GM19452 (cell line): ENCODE measurements around the gene MPC1.
A peak's percentile ranks its signal among the peaks of the same experiment; 100 is the strongest.

Experiments used
- ATAC-seq: cut with Tn5 transposase; IDR thresholded peaks from one replicate; pipeline ENCODE4 v1.9.1; 2021; ENCODE audit not compliant: unreplicated experiment

MPC1 gene

DNA sequence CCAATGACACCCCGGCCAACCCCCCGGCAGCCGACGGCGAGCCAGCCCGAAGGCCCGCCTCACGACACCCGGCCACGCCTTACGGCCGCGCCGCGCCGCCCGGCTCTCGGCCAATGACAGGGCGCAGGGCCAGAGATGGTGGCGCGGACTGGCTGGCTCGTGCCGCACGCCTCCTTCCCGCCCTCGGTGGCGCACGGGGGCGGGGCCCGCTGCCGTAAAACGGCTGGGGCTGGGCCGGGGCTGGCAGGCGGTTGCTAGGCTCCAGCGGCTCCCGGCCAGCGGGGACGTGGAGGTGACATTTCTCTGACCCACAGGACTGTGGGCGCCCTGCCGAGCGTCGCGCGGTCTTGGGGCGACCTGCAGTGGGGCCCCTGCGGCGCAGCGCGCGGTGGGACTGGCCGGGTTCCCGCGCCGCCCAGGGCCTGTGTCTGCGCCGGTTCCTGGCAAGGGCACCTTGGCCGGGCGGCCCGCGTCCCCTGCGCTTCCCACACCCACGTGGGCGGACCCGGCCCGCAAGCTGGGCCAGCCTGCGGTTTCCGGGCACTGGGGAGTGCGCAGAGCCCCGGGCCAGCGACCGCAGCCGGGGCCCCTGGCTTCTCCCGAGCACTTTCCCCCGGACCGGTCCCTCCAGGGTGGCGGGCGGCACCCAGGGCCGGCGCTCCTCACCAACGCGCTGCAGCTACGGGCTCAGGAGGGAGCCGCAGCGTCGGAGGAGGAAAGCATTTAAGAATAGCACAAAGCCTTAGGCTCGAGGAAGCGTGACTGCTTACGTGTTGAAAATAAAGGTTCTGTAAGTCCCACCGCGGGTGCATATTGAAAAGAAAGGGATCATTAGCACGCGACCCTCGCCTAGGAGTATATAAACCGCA lies at the start of gene MPC1:
TSS of gene MPC1 (minus strand) at position 8 of the 869 bp plus-strand sequence. CDS start 64 bp downstream, outside the sequence.
- ATAC-seq, result peak; percentile 87

DNA sequence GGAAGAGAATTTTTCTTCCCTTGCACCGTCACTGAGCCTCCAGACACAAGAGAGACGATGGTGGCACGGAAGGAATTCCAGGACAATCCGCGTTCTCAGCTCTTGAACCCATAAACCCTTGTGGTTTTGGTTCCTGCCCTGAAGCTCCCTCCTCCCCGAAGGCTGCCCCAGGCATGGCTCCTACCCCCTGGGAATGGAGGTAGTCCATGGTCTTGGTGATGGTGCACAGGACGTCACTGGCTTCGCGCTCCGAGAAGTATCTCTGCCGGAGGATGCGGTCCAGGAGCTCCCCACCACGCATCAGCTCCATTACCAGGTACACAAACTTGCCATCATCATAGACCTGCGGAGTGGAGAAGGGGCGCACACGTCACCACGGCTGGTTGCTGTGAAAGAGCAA lies 47.5 kb upstream of the MPC1 start:
- no peak for ATAC-seq

DNA sequence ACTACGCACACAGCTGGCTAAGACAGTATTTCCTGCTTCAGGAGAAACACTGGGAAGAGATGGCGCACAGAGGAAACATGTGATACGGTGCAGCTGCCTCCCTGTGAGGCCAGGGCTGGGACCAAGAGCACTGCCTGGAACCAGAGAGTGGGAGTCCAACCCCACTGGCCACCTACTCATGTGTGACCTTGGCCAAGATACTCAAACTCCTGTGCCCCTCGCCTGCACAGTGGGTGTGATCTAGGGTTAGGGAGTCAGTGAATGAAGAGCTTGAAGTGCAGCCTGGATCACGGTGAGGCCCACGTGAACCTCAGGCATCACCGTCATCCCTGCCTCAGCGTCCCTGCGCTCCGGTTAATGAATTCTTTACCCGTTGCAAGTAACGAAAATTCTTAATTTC lies 41.7 kb upstream of the MPC1 start:
- no peak for ATAC-seq

DNA sequence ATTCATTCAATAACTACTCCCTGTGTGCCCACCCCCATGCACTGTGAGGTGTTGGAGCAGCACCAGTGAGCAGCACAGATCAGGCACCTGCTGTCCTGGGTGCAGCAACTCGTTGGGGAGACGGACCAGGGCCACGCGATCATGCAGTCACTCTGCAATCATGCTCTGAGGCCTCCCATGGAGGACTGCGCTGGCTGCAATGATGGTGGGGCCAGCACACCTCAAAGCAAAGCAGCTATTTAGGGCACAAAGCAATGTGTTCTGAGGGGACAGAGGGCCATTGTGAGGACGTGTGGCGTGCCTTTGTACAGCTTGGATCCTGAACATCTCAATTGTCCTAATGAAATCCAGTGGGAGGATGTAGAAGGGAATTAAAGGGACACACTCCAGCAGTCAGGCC lies 41.0 kb upstream of the MPC1 start:
- no peak for ATAC-seq

DNA sequence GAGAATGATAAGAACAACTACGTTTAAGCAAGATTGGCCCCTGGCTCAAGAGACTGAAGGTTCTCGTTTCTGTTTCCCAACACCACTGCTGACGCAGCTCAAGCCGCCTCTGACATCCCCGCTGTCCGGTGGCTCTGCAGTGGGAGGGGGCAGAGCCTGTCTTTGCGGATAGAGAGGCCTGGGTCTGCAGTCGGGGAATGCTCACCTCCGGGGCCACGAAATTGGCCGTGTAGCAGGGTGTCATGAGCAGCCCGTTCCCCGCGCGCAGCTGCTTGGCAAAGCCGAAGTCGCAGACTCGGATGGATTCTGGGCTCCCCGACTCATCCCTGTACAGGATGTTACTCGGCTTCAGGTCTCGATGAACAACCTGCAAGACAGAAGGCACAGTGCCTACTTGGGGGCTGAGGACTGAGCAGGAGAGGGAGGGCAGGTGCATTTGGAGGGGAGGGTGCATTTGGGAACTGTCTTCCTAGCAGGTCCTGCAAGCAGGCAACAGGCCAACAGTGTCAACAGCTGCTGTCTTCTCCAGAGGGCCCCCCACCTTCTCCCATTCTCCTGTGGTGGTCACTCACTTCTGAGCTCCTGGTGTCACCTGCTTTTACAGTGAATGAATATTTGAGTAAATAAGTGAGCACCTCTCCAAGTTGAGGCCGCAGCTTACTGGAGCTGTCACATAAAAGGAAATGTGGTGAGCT lies 40.5 kb upstream of the MPC1 start:
- no peak for ATAC-seq

DNA sequence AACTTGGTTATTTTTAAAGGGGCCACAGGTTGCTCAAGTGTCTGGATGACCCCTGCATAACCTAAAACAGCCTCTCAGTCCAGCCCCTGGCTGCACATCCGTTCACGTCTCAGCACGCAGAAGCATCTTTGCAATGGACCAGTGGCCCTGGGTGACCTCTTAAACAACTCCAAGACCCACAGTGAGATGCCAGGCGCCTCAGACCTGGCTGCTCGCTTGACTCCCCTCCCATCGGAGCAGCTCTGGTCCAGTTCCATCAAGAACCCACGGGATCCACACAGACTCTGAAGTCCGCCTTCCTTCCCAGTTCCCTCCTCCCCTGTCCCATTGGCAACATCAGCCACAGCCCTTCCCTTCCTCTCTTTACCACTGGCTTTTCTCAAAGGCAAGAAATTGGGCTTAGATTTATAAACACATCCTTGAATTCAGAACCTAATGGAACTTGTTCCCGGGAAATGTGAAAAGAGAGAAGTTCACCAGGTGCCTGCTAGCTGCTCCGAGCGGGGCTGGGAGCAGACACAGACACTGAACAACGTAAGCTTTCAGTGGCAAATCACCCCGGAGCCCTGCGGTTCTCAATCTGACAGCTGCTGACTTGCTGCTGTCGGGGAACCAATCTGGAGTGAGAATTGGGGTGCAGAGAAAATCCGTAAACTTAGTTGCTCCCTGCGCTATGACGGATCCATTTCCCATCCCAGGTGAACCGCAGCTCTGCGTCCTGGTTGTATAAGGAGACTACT lies 39.6 kb upstream of the MPC1 start:
- ATAC-seq, result no peak

DNA sequence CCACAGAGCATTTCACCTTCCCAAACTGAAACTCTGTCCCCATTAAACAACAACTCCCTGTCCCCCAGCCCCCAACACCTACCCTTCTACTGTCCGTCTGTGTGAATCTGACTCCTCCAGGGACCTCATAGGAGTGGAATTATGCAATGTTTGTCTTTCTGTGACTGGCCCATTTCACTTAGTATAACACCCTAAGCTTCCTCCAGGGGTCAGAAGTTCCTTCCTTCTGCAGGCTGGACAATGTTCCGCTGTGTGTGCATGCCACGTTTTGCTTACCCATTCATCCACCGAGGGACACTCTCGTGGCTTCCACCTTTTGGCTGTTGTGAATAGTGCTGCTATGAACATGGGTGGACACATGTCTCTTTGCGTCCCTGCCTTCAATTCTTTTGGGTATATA lies 37.6 kb upstream of the MPC1 start:
- no peak for ATAC-seq

DNA sequence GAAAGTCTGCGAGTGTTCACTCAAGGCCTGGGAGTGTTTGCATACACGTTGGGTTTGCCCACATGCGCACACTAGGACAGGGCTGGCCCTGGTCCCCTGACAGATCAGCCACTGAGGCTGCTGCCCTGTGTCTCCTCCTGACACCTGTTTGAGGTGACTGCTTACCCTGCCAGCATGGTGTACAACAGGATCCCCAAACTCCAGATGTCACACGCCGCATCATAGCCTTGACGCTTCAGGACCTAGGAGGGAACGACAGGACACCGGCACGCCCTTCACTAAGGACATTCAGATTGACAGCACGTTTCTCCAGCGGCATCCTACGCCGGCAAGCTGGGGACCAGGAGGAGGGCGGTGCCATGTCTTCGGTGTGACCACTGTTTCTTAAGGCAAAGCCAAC lies 37.0 kb upstream of the MPC1 start:
- ATAC-seq, result peak; percentile 13

DNA sequence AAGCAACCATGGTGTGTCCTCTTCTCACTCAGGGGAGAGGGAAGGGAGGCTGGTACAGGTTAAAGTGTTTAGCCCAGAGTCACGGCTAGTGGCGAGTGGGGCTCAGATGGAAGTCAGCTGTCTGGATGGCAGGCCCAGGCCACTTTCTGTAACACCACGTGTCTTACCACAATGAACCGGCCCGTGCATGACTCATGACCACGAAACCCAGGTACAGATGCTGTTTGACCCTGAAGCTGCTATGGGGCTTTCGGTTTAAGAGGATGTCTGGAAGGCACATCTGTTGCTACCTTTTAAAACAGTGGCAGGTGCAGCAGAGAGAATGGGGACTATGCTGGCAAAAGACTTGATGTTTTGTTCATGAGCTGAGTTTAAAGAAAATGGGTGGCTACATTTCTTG lies 36.5 kb upstream of the MPC1 start:
- peak; percentile 95 for ATAC-seq

DNA sequence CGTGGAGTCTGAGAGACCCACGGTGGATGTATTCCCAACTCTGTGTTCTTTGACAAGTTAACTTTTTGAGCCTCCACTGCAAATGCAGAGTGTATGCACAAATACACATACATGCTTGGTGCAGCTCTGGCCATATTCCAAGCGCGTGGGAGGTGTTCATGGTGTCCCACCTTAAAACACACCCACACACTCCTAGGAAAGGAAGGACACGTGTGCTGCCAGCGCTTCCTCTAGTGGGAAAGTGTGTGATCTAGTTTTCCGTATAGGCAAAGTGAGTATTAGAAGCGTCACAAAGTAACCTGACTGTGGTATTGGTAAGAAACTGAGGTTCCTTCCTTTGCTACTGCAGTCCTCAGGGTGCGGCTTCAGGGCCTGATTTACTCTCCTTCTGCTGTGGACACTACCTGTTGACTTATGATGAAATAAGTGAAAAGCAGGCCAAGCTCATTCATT lies 36.0 kb upstream of the MPC1 start:
- no peak for ATAC-seq

DNA sequence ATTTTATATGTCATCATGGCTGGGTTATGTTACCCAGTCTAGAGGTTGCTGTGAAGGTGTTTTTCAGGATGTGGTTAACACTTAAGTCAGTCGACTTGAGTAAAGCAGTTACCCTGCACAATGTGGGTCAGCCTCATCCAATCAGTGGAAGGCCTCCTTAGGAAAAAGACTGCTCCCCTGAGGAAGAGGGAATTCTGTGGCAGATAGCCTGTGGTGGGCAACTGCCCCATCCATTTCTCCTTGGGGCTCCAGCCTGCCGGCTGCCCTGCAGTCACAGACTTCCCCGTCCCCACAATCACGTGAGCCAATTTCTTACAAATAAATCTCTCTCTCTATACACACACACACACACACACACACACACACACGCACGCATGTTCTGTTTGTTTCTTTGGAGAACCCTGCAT lies 34.5 kb upstream of the MPC1 start:
- ATAC-seq, result peak; percentile 57

DNA sequence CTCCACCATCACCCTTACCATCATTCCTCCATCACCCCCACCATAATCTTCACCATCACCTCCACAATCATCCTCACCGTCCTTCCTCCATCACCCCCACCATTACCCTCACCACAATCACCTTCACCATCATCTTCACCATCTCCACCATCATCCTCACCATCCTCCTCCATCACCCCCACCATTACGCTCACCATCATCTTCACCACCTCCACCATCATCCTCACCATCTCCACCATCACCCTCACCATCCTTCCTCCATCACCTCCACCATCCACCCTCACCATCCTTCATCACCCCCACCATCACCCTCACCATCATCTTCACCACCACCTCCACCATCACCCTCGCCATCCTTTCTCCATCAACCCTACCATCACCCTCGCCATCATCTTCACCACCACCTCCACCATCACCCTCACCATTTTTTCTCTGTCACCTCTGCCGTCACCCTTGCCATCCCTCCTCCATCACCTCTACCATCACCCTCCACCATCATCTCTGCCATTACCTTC lies 33.1 kb upstream of the MPC1 start:
- no peak for ATAC-seq

DNA sequence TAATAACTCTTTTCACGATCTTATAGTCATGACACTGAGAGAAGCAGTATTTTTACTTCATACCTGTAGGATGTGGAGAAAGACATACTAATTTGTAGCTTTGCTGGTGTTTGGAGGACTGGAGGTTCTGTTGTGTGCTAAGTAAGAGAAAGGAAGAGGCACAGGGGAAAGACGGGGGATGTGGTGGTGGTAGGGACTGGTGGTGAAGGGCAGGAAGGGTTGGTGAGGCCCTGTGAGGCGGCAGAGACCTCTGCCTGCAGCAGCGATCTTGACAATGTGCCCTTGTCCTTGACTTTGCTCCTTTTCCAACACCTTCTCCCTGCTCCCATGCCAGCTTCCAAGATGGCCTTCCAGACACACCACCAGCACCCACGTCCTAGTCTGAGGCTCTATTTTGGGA lies 32.6 kb upstream of the MPC1 start:
- ATAC-seq, result no peak

DNA sequence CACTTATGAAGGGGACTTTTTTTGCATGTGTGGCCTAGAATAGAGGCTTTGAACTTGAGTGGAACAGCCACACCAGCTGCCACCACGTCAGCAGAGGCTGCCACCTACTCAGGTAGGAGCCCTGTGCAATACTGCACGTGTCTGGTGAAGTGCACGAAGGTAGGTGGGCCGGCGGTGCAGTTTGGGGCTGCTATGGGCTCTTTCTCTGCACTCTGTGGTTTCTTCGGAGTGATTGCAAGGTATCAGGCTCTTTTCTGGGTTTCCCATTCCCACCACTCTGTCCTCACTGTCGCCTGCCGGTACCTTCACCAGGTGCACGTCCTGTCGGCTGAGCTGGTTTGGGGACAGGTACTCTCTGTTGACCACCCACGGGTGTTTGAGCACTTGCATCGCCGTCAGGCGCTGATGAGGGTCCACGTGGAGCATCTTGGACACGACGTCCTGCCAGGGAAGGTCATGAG lies 30.8 kb upstream of the MPC1 start:
- no peak for ATAC-seq

DNA sequence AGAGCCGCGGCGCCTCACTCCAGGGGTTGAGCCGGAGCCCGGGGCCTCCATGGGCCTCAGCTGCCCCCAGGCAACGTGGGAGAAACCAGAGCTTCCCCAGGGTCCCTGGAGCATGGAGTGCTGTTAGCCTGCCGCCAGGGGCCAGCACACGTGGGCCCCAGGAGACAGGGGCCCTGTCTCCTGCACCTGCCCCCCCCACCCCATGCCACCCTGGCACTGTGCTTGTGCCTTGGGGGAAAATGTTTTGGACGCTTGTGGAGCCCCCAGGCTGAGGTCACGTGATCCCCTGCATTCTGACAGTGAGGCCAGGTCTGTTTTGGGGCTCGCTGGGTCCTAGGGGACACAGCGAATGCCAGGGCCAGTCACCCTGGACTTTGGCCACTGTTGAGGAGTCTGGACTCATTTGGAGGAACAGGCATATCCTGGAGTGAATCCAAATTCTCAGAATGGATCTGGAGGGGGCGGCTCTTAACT lies 30.2 kb upstream of the MPC1 start:
- no peak for ATAC-seq

DNA sequence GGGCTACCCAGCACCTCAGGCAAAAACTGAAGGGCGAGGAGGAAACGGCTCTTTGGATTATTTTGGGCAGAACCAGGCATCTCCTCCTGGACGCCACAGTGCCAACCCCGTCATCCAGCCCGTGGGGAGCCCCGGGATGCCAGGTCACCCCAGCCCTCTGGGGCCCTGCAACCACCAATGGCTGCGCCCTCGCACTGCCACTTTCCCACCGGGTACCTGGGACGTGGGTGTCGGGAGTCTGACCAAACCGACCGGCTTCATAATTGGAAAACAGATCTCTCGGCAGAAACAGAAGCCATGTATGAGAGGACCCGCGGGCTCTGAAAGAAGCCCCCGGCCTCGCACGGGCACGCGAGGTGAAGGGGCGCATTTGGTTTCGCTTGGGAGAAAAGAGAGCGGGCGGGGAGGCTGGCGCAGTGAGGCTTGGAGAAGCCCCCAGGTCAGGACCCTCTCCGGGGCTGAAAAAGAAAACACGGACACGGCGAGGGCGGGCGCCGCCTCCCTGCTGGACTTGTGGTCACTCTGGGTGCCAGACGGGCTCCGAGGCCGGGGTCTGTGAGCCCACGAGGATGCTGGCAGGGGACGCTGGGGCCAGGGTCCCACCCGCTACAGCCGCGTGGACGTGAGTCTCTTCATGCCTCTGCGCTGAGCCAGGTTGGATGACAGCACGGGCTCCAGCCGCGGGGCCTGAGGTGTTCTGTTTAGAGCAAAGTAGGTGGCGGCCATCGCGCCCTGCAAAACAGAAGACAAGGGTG lies 29.6 kb upstream of the MPC1 start:
- ATAC-seq, result no peak

DNA sequence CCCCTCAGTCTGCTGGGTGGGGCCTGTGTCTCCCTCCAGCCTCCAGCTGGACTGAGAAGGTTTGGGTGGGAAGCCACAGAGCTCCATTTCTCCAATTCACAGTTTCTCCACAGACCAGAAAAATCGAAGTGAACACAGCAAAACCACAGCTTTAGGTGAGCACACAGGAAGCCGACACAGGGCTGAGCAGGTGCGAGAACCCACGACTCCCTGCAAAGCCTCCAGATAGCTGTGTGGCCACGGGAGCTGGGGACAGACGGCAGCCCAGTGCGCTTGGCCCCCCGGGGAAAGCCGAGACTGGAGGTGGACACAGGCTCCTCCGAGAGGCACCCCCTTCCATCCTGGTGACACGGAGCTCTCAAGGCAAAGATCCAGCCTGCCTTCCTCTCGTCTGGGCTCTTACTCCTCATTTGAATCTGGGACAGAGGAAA lies 29.0 kb upstream of the MPC1 start:
- ATAC-seq, result no peak

DNA sequence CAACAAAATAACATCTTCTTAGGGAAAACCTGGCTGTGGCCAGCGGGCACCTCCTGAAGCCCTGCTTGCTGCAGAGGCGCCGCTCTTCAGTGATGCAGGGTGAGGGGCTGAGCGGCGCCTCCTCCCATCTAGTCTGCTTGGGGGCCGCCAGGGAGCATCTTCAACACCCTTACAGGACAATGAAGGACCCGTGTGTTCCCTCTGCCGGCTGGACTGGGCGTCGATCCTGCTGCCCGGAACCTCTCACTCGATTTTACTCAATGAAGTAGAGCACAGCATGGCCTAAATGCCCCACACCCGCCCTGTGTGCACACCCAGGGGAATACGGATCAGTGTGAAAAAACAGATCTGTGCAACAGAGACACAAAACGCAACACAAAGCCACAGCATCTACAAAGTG lies 28.5 kb upstream of the MPC1 start:
- ATAC-seq, result no peak

DNA sequence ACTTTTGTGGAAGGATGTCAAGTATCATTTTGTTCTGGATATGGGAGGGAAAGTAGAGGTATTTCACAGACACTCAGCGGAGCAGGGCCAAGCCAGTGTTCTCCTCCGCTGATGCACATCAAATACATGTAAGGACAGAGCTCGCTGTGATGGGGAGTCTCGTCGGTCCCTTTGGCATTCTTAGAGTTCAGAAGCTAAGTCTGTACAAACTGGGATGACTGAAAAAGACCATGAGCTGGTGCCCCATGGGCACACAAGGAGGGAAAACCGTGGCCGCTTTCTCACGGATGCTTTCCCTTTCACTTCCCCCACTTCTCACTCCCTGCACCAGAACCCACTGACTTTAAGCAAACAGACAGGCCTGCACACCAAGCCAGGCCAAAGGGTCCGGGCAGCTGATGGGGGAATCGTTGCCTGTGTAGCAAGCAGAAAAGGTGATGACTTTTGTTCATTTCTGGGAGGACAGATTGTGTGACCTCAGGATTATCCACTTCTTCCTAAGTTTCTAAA lies 27.7 kb upstream of the MPC1 start:
- no peak for ATAC-seq
